Mesenchymal stem cell (in vitro differentiated cells and primary cell): Measurements from ENCODE around the gene ERI3.

ENCODE experiments used
- DNase-seq: peaks from one replicate; pipeline ENCODE4 v3.0.0-alpha.2; 2013
- H2AFZ ChIP-seq: one replicate; pipeline ENCODE4 v1.6.1; 2013; ENCODE audit warnings: low read depth, mild to moderate bottlenecking, control low read depth, inconsistent platforms, low read length, moderate library complexity
- H2AK5ac ChIP-seq: 2 replicates; pipeline ENCODE4 v1.6.1; 2013; ENCODE audit warnings: low read length, moderate library complexity, mild to moderate bottlenecking, inconsistent platforms; ENCODE audit not compliant: severe bottlenecking
- H2BK120ac ChIP-seq: one replicate; pipeline ENCODE4 v1.6.1; 2013; ENCODE audit warnings: low read depth, mild to moderate bottlenecking, inconsistent platforms, low read length, moderate library complexity
- H2BK12ac ChIP-seq, 2 experiments: one replicate each; pipeline ENCODE4 v1.6.1; 2013; ENCODE audit warnings: inconsistent platforms in 2 of 2, low read length in 2 of 2, mild to moderate bottlenecking in 2 of 2, moderate library complexity in 2 of 2, control low read depth in 1 of 2
- H2BK15ac ChIP-seq: one replicate; pipeline ENCODE4 v1.6.1; 2013; ENCODE audit warnings: mild to moderate bottlenecking, low read depth, inconsistent platforms; ENCODE audit not compliant: poor library complexity, severe bottlenecking
- H2BK5ac ChIP-seq: 2 replicates; pipeline ENCODE4 v1.6.1; 2013; ENCODE audit warnings: low read depth, mild to moderate bottlenecking, low read length, control low read depth, inconsistent platforms; ENCODE audit not compliant: poor library complexity, severe bottlenecking
- H3K14ac ChIP-seq, 2 experiments: one replicate each; pipeline ENCODE4 v1.6.1; 2013; ENCODE audit warnings: inconsistent platforms in 2 of 2, low read length in 2 of 2, control low read depth in 1 of 2, mild to moderate bottlenecking in 1 of 2, moderate library complexity in 1 of 2
- H3K18ac ChIP-seq, 2 experiments: one replicate each; pipeline ENCODE4 v1.6.1; 2013; ENCODE audit warnings: inconsistent platforms in 2 of 2, low read length in 2 of 2, control low read depth in 1 of 2, low read depth in 1 of 2, mild to moderate bottlenecking in 1 of 2
- H3K23ac ChIP-seq, 2 experiments: one replicate each; pipeline ENCODE4 v1.6.1; 2013; ENCODE audit warnings: inconsistent platforms in 2 of 2, low read length in 2 of 2, mild to moderate bottlenecking in 2 of 2, moderate library complexity in 2 of 2, control low read depth in 1 of 2
- H3K27ac ChIP-seq: 2 replicates; pipeline ENCODE4 v1.5.1; 2013; ENCODE audit warnings: mild to moderate bottlenecking, moderate library complexity, low read length, control low read depth, inconsistent platforms; ENCODE audit not compliant: poor library complexity, severe bottlenecking
- H3K27me3 ChIP-seq, 2 experiments: 2 replicates each; pipeline versions ENCODE4 v1.6.1 to v1.7.0; 2013; ENCODE audit warnings: low read length in 2 of 2, mild to moderate bottlenecking in 2 of 2, moderate library complexity in 2 of 2, control low read depth in 1 of 2, inconsistent platforms in 1 of 2; ENCODE audit not compliant: control insufficient read depth in 1 of 2, insufficient read depth in 1 of 2
- H3K36me3 ChIP-seq, 2 experiments: 2 replicates each; pipeline versions ENCODE4 v1.6.1 to v1.7.0; 2013; ENCODE audit warnings: low read length in 2 of 2, control low read depth in 1 of 2, inconsistent platforms in 1 of 2, low read depth in 1 of 2, mild to moderate bottlenecking in 1 of 2; ENCODE audit not compliant: insufficient read depth in 2 of 2, control insufficient read depth in 1 of 2
- H3K4ac ChIP-seq, 2 experiments: one replicate each; pipeline ENCODE4 v1.6.1; 2013; ENCODE audit warnings: inconsistent platforms in 2 of 2, low read length in 2 of 2, mild to moderate bottlenecking in 2 of 2, moderate library complexity in 2 of 2, control low read depth in 1 of 2, low read depth in 1 of 2
- H3K4me1 ChIP-seq: 2 replicates; pipeline ENCODE4 v1.6.1; 2013; ENCODE audit warnings: low read depth, low read length, control low read depth; ENCODE audit not compliant: control insufficient read depth, insufficient read depth
- H3K4me2 ChIP-seq: 2 replicates; pipeline ENCODE4 v1.6.1; 2013; ENCODE audit warnings: low read length, mild to moderate bottlenecking, inconsistent platforms; ENCODE audit not compliant: poor library complexity, severe bottlenecking
- H3K4me3 ChIP-seq, 2 experiments: 2 replicates each; pipeline versions ENCODE4 v1.5.1 to v1.7.0; 2013; ENCODE audit warnings: low read length in 2 of 2, mild to moderate bottlenecking in 2 of 2, control low read depth in 1 of 2, low read depth in 1 of 2; ENCODE audit not compliant: insufficient read depth in 1 of 2
- H3K79me1 ChIP-seq: replicated peaks from 2 replicates; pipeline ENCODE4 v1.6.1; 2013; ENCODE audit warnings: mild to moderate bottlenecking, control low read depth, low read length, inconsistent platforms; ENCODE audit not compliant: poor library complexity, severe bottlenecking
- H3K9ac ChIP-seq: 2 replicates; pipeline ENCODE4 v1.7.0; 2013; ENCODE audit warnings: mild to moderate bottlenecking, low read length, moderate library complexity
- H3K9me3 ChIP-seq: 2 replicates; pipeline ENCODE4 v1.7.0; 2013; ENCODE audit warnings: mild to moderate bottlenecking, low read length; ENCODE audit not compliant: control insufficient read depth
- H4K8ac ChIP-seq: one replicate; pipeline ENCODE4 v1.6.1; 2013; ENCODE audit warnings: inconsistent platforms, mild to moderate bottlenecking, low read length, moderate library complexity
- H4K91ac ChIP-seq: one replicate; pipeline ENCODE4 v1.6.1; 2013; ENCODE audit warnings: mild to moderate bottlenecking, low read length, inconsistent platforms
- WGBS: methylation state at CpG from one replicate; pipeline ENCODE4 v1.1.7; 2013; ENCODE audit warnings: mixed read lengths; 5-methylcytosine and 5-hydroxymethylcytosine counted together

The ERI3 gene

DNA sequence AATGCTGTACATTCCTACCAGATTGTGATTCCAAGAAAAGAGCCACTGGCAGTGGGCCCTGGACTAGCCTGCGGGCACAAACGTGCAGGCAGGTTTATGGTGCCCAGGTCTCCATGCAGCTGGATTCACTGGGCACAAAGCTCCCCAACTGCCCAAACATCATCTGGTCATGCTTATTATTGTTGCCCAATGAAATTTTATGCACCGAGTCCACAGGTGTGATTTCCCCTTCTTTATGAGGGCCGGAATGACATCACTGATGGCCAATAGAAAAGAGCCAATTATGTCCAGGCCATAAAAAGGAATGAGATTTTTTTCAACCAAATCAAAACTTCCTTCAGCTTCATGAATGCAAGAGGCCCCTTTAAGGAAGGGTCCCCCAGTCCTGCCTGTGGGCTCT lies 66.2 kb downstream of the ERI3 start:
- no peak overlapping the region for H2BK5ac ChIP-seq
- no peak overlapping the region for H2AFZ ChIP-seq
- peaks cover under 1% of the 10 kb centered on the region for H3K4me1 ChIP-seq
- no peak overlapping the region for H2BK15ac ChIP-seq
- H3K27me3 ChIP-seq = no peaks in the 10 kb centered on the region
- no peak overlapping the region for H3K4ac ChIP-seq
- H3K23ac ChIP-seq = no peak overlapping the region
- H2AK5ac ChIP-seq = no peak overlapping the region
- H3K4me2 ChIP-seq = no peak overlapping the region
- H3K27ac ChIP-seq = no peak overlapping the region
- no peak overlapping the region for H3K9ac ChIP-seq
- H3K79me1 ChIP-seq = peaks cover 27% of the 10 kb centered on the region
- no peak overlapping the region for H4K91ac ChIP-seq
- H4K8ac ChIP-seq = no peak overlapping the region
- no peak overlapping the region for H3K18ac ChIP-seq
- H3K36me3 ChIP-seq = peaks cover 50 to 69% of the 10 kb centered on the region in 2 experiments
- no peak overlapping the region for H2BK12ac ChIP-seq
- H3K14ac ChIP-seq = no peak overlapping the region
- H2BK120ac ChIP-seq = no peak overlapping the region
- 98% methylated on average over 4 of the region's 4 CpGs for WGBS
- no peak for DNase-seq
- H3K9me3 ChIP-seq = no peaks in the 10 kb centered on the region
- no peak overlapping the region for H3K4me3 ChIP-seq

DNA sequence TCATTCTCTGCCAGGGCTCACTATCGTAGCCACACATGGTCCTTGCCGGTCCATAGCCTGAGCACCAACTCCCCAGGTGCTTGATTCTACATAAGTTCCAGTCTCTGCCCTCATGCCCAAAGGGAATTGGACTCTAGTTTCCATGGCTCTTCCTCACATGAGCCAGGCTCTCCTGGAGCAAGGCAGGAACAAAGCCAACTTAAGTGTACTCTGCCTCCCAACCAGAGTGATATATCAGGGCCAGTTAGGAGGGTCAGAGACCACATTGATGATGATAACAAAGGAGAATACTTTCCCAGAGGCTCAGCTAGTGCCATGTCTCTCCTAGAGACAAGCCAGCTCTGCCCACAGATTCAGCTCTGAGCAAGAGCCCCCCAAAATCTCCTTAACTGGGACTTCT lies 70.9 kb downstream of the ERI3 start:
- H3K27ac ChIP-seq = no peak overlapping the region
- no peak overlapping the region for H4K91ac ChIP-seq
- no peak overlapping the region for H3K23ac ChIP-seq
- H2BK120ac ChIP-seq = no peak overlapping the region
- no peak overlapping the region for H4K8ac ChIP-seq
- H2AFZ ChIP-seq = no peak overlapping the region
- no peaks in the 10 kb centered on the region for H3K27me3 ChIP-seq
- no peak overlapping the region for H3K4me2 ChIP-seq
- H3K79me1 ChIP-seq = peaks cover 16% of the 10 kb centered on the region
- H2BK12ac ChIP-seq = no peak overlapping the region
- H2BK15ac ChIP-seq = no peak overlapping the region
- H2AK5ac ChIP-seq = no peak overlapping the region
- H3K18ac ChIP-seq = no peak overlapping the region
- peaks cover 3% of the 10 kb centered on the region for H3K4me1 ChIP-seq
- WGBS = 82% methylated on average over 2 of the region's 2 CpGs
- H3K9ac ChIP-seq = no peak overlapping the region
- no peak for DNase-seq
- no peak overlapping the region for H2BK5ac ChIP-seq
- no peak overlapping the region for H3K14ac ChIP-seq
- no peak overlapping the region for H3K4me3 ChIP-seq
- H3K4ac ChIP-seq = no peak overlapping the region
- no peaks in the 10 kb centered on the region for H3K9me3 ChIP-seq
- peaks cover 36 to 71% of the 10 kb centered on the region in 2 experiments for H3K36me3 ChIP-seq

DNA sequence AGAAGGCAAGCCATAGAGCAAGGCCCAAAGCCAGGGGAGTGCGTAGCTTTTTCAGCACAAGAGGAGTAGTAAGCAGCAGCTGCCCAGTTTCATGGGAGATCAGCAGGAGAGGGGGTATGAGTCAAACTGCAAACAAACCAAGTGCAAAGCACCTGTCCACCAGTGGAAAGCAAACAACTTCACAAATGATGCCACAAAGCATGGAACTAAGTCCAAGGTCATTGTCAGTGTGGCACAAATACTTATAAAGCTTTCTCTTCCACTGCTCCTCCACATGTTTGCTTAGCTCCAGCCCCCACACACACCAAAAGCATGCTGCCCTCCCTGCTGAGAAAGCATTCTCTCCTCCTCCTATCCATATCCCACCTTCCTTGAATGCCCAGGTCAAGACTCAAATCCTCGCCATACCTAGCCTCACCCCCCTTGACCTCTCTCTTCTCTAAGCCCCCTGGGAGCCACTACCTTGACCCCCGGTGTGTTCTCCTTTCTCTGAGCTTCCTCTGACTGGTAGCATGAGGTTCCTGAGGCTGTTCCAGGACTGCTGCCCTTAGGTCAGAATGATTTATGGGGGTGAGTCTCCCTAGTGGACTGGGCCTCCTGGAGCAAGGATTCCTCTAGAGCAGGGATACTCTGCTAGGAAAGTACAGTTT lies 71.4 kb downstream of the ERI3 start:
- peaks cover 3% of the 10 kb centered on the region for H3K4me1 ChIP-seq
- H3K4ac ChIP-seq = no peak overlapping the region
- no peak overlapping the region for H2BK15ac ChIP-seq
- H3K4me3 ChIP-seq = no peak overlapping the region
- H3K79me1 ChIP-seq = peaks cover 14% of the 10 kb centered on the region
- H3K14ac ChIP-seq = no peak overlapping the region
- H3K27ac ChIP-seq = no peak overlapping the region
- WGBS = 80% methylated on average over 3 of the region's 3 CpGs
- no peak overlapping the region for H2BK12ac ChIP-seq
- peaks cover 33 to 69% of the 10 kb centered on the region in 2 experiments for H3K36me3 ChIP-seq
- H2AFZ ChIP-seq = no peak overlapping the region
- no peak overlapping the region for H3K18ac ChIP-seq
- H3K23ac ChIP-seq = no peak overlapping the region
- H2BK120ac ChIP-seq = no peak overlapping the region
- H3K9me3 ChIP-seq = no peaks in the 10 kb centered on the region
- H4K8ac ChIP-seq = no peak overlapping the region
- no peak overlapping the region for H2BK5ac ChIP-seq
- no peak overlapping the region for H2AK5ac ChIP-seq
- DNase-seq = no peak
- no peak overlapping the region for H4K91ac ChIP-seq
- no peaks in the 10 kb centered on the region for H3K27me3 ChIP-seq
- no peak overlapping the region for H3K9ac ChIP-seq
- no peak overlapping the region for H3K4me2 ChIP-seq

DNA sequence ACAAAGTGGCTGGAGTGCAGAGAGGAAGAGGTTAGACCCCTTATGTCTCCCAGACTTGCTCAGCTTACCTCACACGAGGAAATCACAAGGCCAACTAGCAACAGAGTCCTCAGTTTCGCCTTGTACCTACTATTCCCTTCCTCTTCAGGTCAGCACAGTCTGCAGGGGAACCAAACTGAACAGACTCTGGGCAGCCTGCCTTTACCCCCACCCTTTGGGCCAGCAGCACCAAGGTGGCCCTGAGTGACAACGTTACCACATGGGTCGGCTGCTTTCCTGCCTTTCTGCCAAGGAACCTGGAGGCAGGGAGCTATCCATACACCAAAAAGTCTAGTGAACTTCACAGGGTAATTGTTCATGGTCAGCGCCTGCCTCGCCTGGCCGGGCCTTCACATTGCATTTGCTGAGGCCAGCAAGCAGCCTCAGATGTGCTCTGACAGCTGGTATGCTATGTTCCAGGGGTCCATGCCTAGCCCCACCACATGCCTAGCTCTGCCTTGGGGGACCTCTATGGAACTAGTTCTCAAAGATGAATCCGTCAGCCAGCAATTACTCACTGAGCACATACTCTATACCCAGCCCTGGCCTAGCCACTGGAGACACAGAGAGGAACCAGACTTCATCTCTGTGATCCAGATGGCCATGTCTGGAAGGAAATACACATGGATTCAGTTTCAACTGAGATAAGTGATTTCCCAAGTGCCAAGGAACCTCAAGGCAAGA lies 72.2 kb downstream of the ERI3 start:
- H3K79me1 ChIP-seq = peaks cover 9% of the 10 kb centered on the region
- no peak overlapping the region for H2AK5ac ChIP-seq
- no peak overlapping the region for H3K18ac ChIP-seq
- no peak overlapping the region for H2BK15ac ChIP-seq
- no peaks in the 10 kb centered on the region for H3K27me3 ChIP-seq
- no peak overlapping the region for H3K4me2 ChIP-seq
- H3K4me3 ChIP-seq = no peak overlapping the region
- no peak overlapping the region for H3K9ac ChIP-seq
- DNase-seq = no peak
- no peak overlapping the region for H2BK5ac ChIP-seq
- no peak overlapping the region for H4K91ac ChIP-seq
- no peak overlapping the region for H2AFZ ChIP-seq
- no peak overlapping the region for H3K4ac ChIP-seq
- no peak overlapping the region for H3K23ac ChIP-seq
- H3K9me3 ChIP-seq = no peaks in the 10 kb centered on the region
- no peak overlapping the region for H3K27ac ChIP-seq
- 95% methylated on average over 8 of the region's 8 CpGs for WGBS
- no peak overlapping the region for H4K8ac ChIP-seq
- peaks cover 3% of the 10 kb centered on the region for H3K4me1 ChIP-seq
- no peak overlapping the region for H2BK120ac ChIP-seq
- H2BK12ac ChIP-seq = no peak overlapping the region
- peaks cover 29 to 61% of the 10 kb centered on the region in 2 experiments for H3K36me3 ChIP-seq
- H3K14ac ChIP-seq = no peak overlapping the region
